IPS DF 4.7 (cell line): Measurements from ENCODE around the gene POC1B.

Experiments used
- DNase-seq: peaks from one replicate; pipeline ENCODE4 v3.0.0-alpha.2; 2013; ENCODE audit warnings: low spot score; ENCODE audit errors: extremely low read depth

POC1B gene

DNA sequence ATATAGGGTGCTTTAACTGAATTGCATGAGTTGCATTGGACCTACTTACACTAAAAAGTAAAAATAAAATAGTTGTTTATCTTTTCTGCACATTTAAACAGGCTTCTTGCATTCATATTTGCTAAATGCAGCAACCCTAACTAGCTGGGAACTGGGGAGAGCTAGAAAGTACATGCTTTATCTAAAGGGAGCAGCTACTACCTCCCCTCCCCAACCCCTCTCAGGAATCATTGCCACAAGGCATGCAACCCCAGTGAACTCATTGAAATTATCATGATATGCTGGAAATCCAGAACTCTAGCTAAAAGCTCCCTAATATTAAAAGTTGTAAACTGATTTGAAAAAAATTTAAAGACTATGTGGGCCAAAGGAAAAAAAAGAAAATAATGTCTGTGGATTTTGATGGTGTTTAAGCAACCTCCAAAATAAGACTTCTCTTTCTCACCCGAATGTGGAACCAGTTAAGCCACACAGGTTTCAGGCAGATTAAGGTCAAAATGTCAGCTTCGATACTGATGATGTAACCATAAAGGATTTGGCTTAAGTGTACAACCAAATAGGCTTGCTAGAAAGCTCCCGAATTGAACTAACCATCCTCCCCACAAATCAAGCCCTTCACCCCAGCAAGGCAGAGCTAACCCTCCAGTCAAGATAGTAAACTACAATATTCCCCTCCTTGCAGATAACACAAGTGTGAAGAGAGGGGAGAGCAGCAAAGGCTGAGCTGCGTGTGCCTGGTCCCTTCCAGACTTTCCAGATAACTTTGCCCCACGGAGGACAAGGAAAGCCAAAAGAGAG is 13.8 kb upstream of the POC1B start:
- DNase-seq, result no peak

DNA sequence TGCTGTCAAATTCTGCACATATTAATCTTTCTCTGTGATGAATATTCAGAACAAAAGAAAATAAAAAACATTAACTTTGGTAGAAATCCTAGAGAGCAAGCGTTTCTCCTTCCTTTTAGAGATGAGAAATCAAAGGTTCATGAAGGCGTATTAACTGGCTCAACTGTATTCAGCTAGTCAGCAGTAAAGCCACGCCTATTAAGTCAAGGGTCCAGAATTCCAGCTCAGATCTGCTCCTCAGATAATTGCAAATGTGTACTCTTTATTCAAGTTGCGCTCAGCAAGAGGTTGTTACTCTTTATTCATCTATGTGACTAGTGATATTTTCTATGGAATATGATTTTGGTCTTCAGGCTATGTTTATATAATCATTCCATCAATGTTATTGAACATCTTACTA is 13.1 kb upstream of the POC1B start:
- DNase-seq, result no peak

DNA sequence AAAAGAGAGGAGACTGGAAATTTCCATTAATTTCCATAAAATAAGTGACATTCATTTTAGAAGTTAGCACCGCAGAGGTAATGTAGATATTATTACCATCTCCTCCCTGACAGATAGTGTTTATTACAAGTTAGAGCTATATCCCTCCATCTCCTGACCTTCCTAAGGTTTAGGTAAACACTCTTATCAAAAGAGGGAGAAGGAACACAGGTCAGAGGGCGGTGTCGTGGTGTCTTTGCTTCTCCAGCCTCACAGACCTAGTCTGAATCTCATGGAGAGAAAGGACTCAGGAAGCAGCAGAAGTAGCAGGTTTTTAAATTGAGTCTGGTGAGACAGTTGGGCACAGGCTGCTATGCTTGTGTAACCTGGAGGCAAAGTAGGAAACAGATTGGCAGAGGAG is 11.5 kb upstream of the POC1B start:
- DNase-seq, result no peak

DNA sequence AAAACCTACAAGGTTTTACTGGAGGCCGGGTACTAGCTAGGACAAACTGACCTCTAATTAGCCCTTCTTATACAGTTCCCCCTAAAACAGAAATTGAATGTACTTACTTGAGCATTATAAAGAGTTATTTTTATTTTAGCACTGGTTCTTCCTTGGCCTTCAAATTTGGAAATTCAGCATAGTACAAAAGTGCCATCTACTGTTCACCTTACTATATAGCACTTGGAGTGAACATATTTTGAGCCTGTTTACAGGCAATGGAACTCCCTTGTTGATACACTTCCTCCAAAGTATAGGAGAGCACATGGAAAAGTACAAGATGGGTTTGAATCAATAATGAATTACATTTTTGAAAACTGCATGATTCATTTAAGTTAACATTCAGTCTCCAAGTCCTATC is 3.9 kb upstream of the POC1B start:
- no peak for DNase-seq

DNA sequence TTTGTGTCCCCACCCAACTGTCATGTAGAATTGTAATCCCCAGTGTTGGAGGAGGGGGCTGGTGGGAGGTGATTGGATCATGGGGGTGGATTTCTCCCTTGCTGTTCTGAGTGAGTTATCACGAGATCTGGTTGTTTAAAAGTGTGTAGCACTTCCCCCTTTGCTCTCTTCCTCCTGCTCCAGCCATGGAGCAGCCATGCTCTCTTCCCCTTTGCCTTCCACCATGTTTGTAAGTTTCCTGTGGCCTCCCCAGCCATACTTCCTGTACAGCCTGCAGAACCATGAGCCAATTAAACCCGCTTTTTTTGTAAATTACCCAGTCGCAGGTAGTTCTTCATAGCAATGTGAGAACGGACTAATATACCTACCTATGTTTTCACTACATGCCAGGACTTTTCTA is 2.6 kb upstream of the POC1B start:
- no peak for DNase-seq

DNA sequence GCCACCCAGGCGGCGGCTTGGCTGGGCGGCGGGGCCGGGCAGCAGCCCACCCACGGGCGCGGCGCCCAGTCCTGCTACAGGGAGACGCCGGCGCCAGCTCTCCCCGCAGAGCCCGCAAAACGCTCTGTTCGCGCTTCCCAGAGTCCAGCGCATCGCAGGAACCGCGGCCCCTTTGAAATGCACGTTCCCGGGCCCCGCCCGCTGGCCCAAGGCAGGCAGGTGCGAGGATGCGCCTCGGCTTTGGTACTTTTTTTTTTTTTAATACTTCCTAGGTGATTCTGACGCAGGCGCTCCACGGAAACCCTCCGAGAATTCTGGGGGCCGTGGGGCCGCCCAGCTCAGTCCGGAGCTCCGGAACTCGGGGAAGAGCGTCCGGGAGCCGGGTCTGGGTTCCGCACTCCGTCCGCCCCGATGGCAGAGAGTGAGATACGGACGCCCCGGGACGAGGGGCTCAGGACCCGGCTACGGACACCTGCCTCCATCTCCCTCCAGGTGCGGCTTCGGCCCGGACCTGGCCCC is 483 bp downstream of the POC1B start:
- DNase-seq, result no peak

DNA sequence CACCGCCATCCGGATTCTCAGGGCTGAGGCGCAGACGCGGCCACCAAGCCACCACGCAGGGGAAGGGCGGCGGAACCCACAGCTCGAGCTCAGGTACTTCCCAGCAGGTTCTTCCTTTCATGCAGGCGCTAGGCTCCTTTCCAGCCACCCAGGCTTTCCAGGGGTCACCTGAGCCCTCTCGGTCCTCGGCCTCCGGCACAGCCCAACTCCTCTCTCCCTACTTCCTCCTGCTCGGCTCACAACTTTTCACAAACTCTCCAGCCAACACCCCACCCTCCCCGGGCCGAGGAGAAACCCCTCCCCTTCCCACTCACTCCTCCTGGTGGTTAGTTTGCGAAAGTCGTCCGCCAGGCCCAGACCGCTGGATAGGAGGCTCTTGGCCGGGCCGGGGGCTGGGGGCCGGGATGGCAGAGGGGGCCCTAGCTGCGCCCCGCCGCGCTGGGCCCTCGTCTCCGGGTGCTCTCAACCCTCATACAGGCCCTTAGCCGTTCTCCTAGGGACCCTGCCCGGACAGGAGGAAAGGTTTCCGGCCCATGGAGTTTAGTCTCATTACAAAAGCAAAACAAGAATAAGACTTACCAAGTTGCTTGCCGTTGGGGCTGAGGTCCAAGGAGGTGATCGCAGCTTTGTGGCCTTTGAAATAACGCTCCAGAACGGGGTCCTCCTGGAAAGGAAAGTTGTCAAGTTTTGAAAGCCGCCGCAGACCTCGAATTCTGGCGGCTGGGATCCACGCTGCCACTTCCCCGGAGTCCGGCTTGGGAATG is 1.1 kb downstream of the POC1B start, which contains the start of gene GALNT4:
TSS of gene GALNT4 (minus strand) at position 256 of the 764 bp plus-strand sequence. CDS start at position 9, 247 bp downstream.
- DNase-seq, result peak; percentile 62

DNA sequence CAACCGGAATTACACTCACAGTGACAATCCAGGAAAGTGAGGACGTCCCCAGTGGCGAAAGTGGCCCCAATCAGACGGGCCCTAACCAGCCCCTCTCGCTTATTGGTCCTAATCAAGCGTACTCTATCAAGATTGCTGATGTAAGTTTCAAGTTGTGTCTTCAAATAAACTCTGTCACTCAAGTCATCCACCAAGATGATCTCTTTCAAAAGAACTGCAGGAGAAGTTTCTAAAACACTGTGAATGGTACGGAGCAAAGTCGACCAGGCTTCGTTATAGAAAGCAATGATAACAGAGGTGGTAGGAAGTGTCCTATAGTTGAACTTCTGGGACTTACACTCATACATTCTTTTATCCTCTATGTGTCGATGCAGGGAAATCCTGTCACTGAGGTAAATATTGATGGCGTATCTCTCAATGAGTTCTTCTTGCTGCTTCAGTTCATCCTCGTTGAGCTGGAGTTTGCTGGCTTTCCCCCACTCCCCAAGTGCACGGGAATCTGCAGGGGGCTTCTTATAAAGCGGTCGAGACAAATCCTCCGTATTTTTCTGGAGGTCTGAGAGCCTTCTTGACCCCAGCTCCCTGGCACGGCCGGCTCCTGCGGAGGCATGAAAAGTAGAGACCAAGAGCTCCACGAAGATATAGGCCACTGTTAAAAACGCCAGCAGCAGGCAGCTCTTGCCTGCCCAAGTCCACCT is 1.9 kb downstream of the POC1B start:
- no peak for DNase-seq

DNA sequence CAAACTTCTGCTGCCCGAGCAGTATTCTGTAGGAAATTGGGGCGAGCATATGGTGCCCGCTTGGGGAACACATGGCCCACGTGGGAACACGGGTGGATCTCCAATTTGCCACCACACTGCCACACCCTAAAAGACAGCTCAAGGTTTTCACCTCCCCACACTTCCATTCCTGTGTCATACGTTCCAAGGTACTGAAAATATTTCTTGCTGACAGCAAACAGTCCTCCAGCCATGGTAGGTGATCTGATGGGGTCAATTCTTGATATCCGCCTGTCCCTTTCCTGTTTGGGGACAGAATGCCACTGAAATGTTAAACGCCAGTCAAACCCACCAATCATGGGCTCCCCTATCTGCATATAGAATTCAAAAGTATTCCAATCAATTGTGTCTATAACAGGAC is 2.5 kb downstream of the POC1B start:
- no peak for DNase-seq

DNA sequence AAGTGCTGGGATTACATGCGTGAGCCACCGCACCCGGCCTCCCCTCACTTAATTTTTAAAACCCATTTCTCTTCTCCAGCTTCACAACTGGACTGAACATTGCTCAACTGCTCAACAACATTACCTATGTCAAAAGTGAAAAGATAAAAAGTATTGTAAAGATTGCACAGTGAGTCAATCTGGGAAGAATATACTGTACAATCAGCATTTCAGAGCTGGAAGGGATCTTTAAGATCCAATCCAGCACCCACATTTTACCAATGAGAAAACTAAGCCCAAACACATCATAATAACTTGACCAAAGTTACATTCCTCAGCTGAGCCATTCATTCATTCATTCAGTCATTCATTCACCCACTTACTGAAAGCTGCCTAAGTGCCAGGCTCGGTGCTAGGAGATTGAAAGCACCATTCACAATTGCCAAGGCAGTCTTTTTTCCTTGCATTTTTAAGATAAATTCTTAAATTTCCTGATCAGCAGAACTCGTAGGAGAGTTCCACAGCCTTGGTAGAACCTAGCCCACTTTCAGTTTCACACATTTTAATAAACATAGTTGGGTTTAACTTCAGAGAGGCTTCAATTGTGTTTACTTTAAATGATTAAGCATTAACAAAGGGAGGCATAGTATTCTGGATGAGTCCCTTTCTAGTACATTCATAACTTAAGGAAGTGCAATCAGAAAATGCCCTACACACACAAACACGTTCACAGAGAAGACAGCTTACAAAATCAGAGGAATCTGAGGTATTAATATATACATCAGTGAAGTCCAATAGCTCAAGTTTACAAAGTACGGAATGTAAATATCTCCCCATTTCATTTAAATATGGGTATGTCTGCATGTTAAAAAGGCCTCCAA is 4.3 kb downstream of the POC1B start:
- DNase-seq, result no peak

DNA sequence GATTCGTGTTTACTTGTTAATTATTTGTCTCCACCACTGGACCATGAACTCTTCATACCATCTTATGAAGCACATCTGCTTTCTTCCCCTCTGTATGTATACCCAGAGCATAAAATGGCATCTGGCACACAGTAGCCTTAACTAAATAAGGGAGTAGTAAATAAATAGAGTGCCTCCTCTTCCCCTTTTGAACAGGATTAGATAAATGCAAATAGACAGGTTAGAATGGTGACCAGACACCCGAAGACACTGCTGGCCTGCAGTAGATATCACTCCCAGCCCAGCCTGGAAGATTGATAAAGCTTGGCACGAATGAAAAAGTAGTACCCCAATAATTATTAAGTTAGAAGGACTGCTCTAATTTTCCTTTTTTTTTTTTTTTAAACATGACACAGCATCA is 8.1 kb downstream of the POC1B start:
- no peak for DNase-seq

DNA sequence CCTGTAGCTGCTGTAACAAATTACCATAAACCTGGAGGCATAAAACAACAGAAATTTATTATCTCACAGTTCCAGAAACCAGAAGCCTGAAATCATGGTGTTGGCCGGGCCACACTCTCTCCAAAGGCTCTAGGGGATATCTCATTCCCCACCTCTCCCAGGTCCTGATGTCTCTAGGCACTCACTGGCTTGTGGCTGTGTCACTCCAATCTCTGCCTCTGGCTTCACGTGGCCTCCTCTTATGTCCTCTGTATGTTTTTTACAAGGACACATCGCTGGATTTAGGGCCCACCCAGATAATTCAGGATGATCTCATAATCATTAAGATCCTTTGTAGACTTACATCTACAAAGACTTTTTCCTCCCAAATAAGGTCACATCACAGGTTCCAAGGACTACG is 9.2 kb downstream of the POC1B start:
- DNase-seq, result no peak

DNA sequence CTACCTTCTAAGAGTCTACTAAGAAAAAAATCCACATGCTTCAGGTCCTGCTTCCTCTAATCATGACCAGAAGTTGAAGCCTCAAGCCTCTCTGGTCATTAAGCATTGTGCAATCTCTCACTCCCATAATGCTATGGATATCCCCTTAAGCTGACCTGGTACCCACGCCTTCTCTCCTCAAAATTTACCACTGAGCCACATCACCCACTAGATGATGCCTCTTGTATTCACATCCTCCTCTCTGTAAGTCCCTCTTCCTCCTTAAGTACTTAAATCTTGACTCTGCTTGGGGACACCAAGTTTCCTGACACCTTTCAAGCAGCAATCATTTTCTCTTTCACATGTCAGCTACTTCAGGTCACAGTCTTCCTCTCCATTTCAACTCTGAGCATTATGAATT is 11.1 kb downstream of the POC1B start:
- no peak for DNase-seq

DNA sequence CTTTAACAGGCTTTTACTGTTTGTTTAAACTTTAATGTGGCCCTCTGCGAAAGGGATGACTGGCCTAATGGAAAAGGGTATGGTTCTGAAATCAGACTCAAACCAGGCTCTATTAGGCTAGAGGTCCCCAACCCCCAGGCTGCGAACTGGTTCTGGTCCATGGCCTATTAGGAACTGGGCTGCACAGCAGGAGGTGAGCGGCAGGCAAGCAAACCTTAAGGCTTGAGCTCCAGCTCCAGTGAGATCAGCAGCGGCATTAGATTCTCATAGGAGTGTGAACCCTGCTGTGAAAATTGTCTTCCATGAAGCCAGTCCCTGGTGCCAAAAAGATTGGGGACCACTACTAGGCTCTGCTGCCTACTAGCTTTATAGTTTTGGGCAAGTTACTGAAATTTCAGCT is 12.3 kb downstream of the POC1B start:
- DNase-seq, result no peak

DNA sequence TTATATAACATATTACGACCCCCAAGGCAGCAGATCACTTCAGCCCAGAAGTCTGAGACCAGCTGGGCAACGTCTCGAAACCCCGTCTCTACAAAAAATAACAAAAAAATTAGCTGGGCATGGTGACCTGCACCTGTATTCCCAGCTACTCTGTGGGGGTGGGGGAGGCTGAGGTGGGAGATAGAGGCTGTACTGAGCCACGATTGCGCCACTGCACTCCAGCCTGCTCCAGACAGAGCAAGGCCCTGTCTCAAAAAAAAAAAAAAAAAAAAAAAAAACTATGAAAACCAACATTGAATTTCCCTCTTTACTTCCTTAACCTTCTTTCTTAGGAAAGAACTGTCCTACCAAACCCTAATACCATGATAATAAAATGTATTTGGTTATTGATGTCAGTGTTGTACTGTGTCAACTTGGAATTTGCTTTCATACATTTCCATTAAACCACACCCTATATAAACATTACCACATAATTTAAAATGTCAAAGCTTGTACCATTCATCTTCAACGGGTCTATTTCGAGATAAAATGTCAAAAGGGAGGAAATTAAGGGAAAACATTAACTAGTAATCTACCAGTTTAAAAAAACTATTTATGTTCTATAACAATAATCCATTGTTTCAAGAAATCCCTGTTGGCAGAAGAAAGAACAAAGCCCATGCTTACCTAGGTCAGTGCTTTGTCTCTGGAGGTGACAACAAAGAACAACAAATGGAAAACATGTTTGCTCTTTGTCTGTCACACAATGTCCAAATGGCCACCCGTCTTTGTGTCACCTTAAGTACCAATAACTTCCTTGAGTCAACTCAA is 18.6 kb downstream of the POC1B start:
- DNase-seq, result no peak

DNA sequence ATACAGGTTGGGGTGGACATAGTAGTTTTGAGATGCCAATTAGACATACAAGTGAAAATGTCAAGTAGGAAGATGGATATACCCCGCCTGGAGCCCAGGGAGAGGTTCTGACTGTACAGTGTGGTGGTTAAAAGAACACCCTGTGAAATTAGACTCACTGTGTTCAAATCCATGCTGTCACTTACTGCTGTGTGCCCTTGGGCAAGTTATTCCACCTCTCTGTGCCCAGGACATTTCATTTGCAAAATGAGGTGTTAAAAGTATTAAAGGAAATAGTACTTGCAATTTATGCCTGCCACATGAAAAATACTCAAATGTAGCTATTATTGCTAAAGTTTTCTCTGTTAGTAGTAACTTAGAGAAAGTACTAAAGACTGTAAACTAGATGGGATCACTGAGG is 19.8 kb downstream of the POC1B start:
- DNase-seq, result no peak

DNA sequence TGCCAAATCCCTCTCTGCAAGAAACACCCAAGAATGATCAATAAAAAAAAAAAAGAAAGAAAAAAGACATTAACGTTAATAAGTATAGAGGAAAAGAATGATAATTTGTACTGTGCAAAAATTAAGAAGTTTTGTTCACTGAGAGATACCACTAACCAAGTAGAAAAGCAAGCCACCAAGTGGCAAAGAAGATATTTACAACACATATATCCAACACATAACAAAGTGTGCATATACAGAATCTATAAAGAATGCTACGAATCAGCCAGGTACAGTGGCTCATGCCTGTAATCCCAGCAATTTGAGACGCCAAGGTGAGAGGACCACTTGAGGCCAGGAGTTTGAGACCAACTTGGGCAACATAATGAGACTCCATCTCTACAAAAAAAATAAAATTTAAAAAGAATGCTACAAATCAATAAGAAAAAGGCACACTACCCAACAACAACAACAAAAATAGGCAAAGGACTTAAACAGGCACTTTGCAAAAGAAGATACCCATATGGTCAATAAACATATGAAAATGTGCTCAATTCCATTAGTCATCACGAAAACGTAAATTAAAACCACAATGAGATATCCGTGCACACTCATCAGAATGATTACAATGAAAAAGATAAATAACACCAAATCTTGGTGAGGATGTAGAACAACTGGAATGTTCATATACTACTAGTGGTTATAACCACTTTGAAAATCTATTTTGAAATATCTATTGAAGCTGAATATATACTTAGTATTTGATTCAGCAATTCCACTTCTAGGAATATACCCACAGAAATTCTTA is 21.1 kb downstream of the POC1B start:
- no peak for DNase-seq

DNA sequence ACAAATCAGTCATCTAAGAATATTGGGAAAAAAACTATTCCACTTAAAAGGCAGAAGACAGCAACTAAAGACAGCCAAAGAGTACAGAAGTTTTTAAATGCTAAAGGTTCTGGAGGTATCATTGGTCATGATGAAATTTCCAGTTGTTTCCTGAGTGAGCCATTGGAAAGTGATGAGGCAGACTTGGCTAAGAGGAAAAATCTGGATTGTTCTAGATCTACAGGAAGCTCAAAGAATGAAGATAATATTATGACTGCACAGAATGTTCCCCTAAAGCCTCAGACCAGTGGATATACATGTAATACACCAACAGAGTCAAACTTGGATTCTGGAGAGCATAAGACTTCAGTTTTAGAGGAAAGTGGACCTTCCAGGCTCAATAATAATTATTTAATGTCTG is 24.1 kb downstream of the POC1B start:
- no peak for DNase-seq

DNA sequence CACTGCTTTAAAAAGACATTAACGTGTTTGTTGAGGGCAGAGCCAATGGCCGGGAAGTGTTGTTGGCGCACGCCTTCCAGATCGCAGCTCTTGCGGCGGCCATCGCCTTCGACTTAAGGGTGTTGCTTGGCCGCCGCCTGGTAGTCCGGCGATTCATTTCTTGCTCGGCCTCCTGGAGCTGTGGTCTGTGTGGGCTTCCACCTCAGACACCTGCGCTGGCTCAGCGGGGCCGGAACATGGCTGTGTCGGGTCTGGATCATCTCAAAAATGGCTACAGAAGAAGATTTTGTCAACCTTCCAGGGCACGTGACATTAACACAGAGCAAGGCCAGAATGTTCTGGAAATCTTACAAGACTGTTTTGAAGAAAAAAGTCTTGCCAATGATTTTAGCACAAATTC is 26.0 kb downstream of the POC1B start:
- DNase-seq, result no peak
